ENCODE results near the gene CXCR6.

The CXCR6 gene

DNA sequence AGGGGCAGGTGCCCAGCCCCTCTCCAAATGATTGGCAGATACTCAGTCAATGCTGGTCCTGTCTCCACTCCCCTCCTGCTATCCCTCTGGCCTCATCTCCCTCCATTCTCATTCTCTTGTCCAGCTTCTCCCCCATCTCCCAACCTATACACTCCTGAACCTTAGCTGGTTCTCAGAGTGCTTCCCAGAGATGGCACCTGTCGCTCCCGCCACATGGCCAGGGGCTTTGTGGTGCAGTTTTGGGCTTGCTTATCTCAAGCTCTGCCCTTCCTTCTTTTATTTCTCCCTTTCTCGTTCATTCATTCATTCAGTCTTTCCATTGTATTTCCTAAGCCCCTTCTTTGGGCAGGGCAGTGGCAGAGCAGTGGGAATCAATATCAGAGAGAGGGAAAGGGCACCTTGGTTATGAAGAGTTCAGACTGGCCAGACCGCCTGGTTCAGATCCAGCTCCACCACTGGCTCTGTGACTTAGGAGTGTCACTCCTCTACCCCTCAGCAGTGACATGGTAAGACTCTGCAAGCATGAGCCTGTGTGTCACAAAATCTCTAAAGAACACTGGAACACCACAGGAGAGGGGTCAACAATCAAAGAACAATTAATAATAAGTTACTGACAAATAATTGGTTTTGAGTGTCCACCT is 20.2 kb upstream of the CXCR6 start:
- no peak for FAIRE-seq

DNA sequence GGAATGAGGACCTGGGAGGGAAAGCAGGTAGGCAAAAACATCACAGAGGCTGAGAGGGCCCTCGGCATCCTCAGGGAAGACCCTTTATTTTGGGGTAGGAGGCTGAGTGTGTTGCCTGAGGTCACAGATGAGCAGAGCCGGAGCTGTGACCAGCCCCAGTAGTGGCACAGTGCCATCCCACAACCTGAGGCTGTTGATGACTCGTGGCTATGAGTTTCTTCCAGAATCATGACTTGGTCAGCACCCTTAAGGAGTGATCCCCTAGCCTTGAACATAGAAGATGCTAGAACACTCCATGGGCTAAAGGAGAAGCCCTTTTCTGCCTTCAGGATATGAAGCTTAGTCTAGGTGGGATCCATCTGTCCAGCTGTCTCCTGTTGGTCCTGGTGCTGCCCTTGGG is 19.5 kb upstream of the CXCR6 start:
- FAIRE-seq: no peak

DNA sequence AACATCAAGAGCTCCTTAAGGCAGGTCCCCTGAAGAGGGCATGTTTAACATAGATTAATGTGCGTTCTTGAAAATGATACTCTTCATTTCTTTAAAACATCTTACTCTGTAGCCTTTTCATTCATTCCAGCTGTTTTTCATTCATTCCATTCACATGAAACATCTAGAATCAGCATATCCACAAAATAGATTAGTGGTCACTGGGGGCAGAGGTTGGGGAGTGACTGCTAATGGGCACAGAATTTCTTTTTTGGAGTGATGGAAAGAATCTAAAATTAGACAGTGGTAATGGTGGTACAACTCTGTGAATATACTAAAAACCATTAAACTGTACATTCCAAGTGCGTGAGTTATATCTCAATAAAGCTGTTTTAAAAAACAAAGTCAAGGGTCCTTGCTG is 15.4 kb upstream of the CXCR6 start:
- no peak for FAIRE-seq

DNA sequence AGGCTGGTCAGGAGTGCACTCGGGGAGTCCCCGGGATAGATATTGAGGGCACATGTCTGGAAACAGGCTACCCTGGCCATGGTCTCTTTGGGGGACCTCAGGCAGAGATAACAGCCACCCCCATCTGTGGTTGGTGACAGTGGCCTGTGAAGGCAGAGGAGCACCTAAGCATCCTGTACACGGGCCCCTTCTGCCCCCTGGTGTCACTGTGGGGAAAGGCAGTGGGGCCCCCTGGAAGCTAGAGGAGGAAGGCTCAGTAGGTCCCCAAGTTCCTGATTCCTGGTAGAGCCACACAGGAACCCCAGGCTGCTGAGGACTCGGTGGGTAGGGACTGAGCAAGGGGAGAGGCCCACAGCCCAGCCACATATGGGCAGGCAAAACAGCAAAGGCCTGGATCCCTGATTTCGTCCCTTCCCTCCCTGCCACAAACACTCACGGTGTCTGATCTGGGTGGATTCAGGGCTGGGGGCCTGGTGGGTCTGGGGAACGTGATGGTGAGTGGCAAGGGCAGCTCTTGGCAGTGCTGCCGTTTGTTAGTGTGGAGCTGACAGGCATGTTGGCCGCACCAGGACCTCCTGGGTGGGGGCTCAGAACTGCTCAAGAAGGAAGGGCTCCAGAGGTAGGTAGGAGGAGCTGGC is 14.1 kb upstream of the CXCR6 start:
- FAIRE-seq: no peak

DNA sequence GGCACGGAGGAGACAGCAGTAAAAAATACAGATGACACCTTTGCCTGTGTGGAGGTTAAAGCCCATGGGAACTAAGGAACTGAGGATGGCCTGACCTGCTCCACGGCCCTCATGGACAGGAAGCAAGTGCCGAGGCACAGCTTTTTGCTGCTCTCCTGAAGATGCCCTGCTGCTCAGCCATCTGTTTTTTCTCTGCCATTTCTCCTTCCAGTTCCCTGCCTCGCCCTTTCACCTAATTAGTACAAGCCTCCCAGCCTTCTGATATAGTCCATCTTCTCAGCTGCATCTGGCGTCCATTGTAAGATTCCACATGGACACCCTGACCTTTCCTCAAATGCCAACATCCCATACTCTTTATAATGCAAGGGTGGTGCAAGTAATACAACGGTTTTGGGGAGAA is 11.8 kb upstream of the CXCR6 start:
- no peak for FAIRE-seq

DNA sequence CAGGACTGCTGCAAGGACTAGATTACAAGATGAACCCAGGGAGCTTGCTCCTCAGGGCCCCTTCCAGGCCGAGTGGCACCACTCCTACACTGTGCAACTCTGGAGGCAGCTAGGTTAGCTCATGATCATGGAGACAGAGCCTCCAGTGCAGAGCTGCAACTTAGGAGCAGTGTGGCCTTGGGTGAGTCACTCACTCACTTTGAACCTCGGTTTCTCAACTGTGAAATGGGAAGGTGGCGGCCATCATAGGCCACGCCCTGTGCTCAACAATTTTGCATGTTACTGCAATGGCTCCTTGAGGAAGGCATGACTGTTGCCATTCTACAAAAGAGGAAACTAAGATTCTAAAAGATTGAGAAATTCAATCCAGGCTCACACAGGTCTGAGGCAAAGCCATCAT is 11.2 kb upstream of the CXCR6 start:
- FAIRE-seq: no peak

DNA sequence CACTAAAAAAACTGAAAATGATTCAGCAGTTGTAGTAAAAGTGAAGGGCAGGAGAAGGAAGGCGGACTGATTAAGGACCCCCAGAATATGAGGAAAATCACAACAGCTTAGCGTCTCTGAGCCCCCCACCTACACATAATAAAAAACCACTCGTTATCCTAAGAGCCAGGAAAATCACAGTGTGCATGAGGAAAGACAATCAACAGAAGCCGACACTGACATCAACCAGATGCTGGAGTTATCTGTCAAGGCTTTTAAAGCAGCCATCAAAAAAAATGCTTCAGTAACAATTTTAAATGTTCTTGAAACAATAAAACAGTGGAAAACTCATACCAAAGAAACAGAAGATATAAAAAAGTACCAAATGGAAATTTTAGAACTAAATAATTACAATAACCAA is 9.7 kb upstream of the CXCR6 start:
- FAIRE-seq: no peak

DNA sequence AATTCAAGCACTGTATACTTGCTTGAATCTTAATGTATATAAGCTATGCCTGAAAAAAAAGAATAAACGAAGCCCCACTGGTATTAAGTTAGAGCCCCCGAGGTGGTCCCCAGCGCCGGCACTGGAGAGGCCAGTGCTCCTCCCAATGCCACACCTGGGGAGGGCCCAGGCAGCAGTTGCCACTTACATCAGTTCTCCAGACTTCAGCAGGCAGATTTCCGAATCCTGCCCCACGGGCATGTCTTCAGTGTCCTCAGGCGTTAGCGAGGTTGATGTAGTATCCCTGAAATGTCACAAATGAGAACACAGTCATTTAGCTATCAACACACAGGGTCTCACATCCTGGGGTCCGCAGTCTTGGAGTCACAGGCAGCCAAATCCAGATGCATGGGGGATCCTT is 7.0 kb upstream of the CXCR6 start:
- no peak for FAIRE-seq

DNA sequence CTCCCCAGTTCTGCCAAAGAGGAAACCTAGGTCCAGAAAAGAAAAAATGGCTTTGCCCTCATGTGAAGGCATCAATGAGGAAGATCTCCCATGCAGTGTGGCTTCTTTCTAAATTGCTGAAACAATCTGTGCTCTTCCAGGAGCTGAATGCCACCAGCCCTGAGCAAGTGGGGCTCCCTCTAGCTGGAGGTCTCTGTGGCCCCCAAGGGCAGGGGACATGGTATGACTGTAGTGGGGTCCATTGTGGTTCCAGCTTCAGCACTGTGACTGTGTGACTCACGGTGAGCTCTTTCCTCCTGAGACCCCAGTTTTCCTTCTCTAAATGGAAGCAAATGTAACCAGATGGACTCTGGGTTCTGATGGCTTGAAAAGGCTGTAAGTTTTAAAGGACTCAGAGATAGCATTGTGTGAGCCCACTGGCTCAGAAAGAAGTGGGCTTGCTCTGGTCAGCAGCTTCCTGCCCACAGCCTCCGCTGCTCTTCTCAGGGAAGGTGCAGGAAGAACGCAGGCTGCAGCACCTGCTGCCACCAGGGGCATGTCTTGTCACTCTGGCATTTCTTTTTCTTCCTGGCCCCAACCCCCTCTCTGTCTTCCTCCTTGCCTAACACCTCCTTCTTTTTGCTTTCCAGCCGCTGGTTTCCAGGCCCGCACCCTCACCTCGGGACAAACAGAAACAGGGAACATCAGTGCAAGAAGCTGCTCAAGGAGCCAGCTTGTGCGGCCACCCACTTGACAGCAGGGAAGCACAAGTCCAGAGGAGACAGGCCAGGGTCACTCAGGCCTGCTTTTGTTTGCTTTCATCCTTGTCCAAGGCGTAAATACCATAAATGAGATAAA is 5.8 kb upstream of the CXCR6 start:
- FAIRE-seq: no peak

DNA sequence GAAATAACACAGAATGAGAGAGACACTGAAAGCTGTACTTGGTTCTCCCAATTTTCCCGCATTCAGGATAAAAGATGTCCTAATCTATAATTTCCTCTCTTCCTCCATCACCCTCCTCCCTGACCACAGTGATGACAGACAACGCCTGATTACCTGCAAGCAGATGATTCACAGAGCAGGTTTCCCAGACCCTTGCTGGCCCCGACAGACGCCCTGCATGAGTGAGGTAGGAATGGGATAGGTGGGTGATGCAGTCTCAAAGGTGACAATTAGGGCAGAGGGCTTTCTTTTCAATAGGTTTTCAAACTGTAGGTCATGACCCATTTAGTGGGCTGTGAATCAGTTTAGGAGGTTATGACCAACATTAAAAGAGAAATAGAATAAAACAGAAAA is 5.2 kb upstream of the CXCR6 start:
- FAIRE-seq: no peak

DNA sequence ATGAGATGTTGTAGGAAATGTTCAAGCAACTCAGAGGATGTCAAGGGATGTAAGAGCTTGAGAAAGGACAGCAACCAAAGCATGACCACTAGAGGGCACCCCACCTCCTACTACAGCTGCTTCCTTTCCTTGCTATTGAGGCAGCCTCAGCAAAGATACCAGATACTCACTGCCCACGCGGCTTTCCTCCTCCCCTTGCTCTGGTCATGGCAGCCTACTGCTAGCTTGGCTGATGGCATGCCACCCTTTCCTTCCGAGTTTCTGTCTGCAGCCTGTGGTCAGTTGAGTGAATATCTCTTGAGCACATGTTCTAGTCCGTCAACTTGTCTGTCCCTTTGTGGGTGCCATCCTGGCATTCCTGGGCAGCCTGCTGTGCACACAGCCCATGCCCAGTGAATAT is 4.4 kb upstream of the CXCR6 start:
- FAIRE-seq: no peak

DNA sequence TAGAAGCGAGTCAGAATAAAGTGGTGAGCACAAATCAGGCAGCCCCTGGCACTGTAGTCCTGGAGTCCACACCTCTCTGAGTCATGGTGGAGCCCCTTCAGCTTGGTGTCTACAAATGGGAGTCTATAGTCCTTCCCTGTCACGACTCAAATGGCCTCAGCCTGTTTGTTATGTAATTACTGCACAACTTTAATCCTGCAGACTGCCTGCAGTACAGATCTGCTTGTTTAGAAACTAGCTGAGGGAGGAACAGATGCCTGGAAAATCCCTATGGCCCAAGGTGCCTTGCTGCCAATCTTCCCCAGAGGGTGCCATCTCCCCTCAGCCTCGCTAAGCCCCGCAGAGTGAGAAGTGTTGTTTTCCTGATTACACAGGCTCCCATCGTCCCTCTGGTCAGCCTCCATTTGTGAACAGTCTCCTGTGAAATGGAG is 3.9 kb upstream of the CXCR6 start:
- FAIRE-seq: no peak

DNA sequence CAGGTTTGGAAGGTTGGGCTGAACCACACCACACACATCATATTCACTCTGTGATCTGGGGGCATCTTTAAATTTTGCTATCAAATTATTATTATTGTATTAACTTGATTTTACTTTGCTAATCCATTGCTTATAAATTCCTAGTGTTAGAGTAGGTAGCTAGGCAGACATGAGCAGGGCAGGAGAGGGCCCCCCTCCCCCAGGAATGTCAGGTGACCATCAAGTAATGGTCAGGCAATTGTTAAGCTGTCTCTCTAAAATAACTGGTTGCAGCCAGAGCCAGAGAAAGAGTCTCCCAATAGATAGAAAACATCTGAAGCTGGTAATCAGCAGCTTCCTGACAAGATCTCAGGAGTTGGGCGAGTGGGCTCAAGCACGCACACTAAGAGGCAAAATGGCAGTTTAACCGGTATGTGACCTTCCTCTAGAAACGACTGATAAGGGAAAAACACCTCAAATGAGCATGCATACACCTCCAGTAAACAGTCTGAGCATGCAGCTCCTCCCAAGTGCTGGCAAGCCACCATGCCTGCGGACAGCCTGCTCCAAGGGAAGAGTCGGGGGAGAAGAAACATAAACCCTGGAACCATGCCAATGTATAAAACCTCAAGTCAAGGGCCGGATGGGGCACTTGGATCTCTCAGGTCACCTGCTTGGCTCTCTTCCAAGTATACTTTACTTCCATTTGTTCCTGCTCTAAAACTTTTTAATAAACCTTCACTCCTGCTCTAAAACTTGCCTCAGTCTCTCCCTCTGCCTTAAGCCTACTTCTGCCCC is 3.1 kb upstream of the CXCR6 start:
- no peak for FAIRE-seq

DNA sequence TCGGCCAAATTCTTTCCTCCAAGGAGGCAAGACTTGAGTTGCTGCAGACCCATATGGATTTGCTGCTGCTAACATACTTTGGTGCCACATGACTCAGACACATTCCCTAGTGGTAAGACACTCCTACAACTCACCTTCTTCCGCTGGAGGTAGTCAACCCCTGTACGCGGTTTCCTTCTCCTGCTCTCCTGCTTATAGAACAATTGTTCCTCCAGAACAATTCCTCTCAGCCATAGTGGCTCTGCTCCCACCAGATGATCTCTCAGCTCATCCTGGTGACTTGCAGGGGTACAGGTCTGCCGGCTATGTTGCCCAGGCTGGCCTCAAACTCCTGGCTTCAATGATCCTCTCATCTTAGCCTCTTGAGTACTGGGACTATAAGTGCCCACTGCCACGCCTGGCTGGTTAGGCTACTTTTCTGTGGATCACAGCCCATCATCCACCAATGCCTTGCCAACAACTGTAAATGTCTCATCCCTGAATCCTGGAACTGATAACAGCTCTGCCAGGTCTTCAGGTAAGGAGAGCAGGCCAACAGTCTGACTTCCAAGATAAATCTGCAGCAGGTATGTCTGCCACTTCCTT is 2.4 kb upstream of the CXCR6 start:
- no peak for FAIRE-seq

DNA sequence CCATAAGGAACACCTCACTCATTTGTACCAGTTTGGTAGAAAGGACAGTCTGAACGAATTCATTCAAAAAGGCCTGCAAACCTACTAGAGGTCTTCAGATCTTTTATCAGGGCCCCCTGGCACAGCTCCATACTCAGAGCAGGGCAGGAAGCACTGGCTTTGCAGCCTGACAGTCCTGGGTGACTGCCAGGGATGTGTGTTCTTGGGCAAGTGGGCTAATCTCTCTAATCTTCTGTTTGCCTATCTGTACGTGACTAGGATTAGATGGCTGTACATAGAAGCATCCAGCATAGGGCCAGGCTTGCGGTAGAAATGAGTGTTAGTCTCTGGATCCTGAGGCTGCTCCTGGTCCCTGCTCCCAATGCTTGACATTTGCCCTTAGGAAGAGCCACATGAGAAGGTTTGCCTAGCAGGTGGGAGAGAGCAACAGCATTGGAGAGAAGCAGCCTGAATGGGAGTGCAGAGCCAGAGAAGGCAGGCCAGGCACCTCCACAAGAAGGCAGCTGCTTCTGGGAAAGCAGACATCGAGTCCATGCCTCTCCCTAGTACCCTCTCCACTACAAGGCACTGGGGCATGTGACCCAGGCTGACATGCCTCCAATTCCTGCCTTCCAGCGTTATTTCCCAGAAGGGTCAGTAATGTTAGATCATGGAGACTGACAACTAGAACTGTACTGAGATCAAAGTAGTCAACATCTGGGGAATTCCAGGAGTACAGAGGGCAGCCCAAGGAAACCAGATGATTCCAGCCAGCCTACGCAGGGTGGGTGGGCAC is 1.0 kb upstream of the CXCR6 start:
- no peak for FAIRE-seq

DNA sequence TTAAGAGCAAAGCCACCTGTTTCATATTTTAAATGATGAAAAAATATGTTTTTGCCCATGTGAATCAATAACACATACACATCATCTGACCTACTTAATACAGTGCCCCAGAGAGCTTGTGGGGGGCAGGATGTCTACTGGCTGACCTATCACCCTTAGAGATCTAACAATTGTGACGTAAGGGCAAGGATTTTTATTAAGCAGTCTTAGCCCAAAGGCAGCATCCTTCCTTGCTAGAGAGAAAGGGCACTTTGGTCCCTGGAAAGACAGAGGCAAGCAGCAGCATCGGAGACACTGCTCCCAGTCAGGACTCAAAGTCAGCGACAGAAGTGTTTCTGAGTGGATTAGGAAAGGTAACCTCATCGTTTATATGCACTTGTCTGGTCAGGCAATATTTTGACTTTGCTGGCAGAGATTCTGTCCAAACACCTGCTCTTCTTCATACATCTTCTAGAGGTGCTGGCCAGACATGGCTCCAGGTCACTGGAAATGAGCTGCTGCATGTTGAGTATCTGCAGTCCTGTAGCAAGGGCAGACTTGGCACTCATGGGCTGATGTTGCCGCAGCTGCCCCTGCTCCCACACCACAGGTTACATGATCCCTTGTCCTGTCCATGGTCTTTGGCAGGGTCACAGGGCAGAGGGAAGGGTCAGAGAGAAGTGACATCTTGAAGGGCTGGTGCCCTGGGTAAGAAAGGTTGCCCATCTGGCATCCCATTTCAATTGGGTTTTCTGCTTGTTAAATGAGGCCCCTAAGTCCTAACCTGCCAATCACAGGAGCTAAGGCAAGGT is 1.8 kb downstream of the CXCR6 start:
- no peak for FAIRE-seq

DNA sequence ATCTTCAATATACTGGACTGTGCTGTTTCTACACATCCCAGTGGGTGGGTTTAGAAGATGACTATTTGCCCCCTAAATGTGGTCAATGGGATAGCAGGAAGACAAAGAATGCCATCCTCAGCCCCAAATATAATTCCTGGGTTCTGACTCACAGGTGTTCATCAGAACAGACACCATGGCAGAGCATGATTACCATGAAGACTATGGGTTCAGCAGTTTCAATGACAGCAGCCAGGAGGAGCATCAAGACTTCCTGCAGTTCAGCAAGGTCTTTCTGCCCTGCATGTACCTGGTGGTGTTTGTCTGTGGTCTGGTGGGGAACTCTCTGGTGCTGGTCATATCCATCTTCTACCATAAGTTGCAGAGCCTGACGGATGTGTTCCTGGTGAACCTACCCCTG is 3.0 kb downstream of the CXCR6 start:
- FAIRE-seq: no peak

DNA sequence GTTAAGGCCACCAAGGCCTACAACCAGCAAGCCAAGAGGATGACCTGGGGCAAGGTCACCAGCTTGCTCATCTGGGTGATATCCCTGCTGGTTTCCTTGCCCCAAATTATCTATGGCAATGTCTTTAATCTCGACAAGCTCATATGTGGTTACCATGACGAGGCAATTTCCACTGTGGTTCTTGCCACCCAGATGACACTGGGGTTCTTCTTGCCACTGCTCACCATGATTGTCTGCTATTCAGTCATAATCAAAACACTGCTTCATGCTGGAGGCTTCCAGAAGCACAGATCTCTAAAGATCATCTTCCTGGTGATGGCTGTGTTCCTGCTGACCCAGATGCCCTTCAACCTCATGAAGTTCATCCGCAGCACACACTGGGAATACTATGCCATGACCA is 3.6 kb downstream of the CXCR6 start:
- no peak for FAIRE-seq

DNA sequence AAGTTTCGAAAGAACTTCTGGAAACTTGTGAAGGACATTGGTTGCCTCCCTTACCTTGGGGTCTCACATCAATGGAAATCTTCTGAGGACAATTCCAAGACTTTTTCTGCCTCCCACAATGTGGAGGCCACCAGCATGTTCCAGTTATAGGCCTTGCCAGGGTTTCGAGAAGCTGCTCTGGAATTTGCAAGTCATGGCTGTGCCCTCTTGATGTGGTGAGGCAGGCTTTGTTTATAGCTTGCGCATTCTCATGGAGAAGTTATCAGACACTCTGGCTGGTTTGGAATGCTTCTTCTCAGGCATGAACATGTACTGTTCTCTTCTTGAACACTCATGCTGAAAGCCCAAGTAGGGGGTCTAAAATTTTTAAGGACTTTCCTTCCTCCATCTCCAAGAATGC is 4.1 kb downstream of the CXCR6 start:
- FAIRE-seq: no peak

DNA sequence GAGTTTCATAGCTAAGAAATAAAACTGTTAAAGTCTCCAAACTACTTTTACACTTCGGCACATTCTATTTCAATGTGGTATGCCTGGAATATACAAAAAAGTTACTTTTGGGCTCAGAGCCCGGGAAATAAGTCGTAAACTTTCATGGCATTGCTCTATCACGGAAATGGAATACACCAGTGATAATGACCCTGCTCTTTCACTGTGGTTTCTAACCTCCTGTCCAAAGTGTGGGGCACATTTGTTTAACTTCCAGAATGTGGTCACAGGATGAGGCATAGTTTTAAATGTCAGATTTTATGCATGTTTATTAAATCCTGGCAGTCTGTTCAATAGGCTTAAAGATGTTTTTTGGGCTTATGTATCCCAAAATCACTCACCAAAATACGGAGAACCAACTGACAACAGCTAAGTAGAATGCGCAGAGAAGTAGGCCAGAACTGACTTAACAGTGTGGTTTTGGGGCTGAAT is 5.1 kb downstream of the CXCR6 start:
- no peak for FAIRE-seq

DNA sequence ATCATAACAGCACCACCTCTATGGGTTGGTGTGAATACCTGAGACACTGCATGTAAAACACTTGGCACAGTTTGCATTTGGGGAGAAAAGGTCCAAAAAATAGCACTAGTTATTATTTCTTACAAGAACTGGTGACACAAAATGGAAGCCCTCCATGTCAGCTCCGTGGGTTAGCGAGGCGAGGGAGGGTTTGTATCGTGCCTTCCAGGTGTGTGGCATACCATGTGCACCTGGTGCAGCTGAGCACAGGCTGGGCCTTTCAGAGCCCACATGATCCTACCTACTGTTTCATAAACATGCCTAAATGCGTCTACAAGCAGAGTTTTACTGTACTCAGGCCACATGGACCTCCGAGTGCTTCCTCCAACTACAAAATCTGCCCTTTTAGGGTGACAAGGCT is 5.6 kb downstream of the CXCR6 start:
- FAIRE-seq: no peak

All from TTC549 (cell line).